ENCODE measurements around the gene BRI3.
A peak's percentile ranks its signal among the peaks of the same experiment; 100 is the strongest.

BRI3 gene, protein sequence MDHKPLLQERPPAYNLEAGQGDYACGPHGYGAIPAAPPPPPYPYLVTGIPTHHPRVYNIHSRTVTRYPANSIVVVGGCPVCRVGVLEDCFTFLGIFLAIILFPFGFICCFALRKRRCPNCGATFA

DNA sequence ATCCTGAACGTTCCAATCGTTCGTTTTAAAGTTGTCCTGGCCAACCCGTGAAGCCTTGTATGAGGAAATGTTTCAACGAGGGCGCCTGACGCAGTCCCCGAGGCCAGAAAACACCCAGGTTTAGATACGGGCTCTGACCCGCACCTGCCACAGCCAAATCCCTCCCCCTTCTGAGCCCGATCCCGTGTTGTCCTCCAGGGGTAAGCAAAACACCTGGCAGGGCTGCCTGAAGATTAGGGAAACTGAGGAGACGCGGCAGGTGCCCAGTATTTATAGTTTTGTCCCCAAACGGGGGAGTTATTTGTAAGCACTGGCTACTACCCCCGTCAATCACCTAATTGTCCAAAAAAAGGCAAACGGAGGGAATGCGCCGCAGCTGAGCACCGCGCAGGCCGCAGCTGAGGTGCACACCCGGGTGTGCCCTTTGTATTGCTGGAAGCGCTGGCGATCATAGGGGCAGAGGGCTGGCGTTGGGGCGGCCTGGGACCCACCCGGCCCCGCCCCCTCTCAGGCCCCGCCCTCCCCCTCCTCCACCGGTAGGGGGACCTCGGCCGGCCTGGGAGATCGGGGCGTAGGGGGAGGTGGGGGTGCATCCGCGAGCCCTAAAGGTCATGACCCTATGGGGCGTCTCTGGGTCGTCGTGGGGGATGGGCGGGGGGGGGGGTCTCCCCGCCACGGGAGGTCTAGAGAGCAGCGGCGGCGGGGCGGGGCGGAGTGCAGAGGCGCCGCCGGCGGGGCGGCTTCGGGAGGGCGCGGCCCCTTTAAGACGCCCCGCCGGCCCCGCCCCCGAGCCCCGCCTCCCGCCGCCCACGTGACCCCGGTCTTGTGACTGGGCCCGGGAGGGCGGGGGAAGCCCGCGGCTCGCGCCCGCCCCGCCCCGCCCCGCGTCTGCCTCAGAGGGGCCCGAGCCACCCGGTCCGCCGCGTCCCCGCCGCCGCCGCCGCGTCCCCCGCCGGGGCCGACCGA, at the start of gene BRI3:
Gene BRI3 (plus strand): TSS at position 896 of the 966 bp plus-strand sequence. CDS start 110 bp downstream, outside the sequence.
- DNase-seq (ENCODE audit: low read depth) = peak; percentile 87

DNA sequence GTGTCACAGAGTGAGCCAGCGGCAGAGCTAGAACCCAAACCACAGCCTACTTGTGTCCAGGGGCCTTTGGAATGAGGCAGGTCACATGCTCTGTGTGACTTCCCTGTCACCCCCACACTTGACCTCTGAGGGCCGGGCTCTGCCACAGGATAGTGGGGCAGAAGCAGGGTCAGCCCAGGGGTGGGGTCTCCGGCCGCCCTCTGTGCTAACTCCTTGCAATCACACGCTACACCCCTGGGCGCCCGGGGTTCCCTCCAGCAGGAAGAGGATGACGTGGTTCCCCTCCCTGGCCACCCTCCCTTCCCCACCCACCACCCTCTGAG, 49.3 kb upstream of the BRI3 start:
- no peak for DNase-seq (ENCODE audit: low read depth)

DNA sequence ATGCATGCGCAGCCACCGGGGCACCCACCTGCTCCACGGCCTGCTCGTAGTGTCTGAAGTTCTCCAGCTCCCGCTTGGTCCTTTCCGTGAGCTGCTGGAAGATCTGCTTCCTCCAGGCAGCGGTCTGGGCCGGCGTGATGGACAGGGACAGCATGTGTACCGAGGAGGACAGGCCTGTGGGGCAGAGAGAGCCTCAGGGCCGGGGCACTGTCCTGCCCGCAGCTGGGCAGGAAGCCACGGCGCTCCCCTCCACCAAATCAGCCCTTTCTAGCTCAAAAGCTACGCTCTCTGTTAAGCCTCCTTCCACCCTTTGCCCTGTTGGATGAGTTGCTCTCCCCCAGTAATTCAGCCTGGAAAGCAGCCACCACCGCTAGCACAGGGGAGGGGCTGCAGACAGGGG, 48.7 kb upstream of the BRI3 start:
- no peak for DNase-seq (ENCODE audit: low read depth)

DNA sequence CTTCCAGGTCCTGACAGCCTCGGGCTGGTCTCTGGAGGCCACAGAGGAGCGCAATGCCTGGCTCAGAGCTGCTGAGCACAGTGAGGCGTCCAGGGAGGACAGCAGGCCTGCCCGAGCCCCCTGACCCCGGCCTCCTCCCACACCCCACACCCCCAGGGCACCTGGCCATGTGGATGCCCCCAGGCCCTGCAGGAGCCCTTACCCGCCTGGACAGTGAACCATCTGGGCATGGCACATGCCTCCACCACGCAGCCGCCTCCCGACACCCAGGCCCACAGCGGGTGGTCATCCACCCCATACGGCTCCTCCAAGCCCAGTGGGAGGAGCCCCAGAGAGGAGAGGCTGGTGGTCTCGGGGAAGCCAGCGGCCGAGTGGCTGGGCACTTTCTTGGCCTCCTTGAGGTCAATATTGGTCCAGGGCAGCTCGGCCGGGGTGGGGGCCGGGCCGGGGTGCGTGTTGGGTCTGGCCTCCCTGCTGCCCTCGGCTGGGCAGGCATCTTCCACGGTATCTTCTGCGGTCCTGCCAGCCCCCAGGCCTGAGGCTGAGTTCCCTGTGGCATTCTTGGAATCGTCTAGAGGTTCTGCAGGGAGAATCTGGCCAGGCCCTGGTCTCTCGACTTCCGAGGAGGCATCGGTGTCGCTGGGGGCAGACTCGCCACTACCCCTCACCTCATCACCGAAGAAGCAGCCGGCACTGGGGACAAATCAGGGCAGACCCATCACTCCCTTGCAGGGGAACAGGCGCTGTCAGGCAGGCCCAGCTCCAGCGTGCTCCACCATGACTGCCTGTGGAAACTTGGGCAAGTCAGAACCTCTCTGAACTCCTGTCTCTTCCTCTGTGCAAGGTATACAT, 48.0 kb upstream of the BRI3 start:
- DNase-seq (ENCODE audit: low read depth) = no peak

DNA sequence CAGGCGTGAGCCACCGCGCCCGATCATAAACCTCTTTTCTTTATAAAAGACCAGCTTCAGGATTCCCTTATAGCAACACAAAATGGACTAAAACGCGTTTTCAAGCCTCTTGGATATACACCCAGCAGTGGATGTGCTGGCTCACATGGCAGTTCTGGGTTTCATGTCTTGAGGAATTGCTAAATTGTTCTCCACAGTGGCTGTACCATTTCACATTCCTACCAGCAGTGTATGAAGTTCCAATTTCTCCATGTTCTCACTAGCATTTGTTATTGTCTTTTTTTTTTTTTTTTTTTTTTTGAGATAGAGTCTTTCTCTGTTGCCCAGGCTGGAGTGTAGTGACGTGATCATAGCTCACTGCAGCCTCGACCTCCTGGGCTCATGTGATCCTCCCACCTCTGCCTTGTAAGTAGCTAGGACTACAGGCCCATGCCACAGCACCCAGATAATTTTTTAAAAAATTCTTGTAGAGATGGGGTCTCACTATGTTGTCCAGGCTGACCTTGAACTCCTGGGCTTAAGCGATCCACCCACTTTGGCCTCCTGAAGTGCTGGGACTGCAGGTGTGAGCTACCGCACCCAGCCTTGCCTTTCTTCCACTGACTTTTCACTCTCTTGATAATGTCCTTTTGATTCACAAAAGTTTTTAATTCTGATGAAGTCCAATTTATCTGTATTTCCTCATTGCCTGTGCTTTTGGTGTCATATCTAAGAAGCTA, 46.9 kb upstream of the BRI3 start:
- no peak for DNase-seq (ENCODE audit: low read depth)

DNA sequence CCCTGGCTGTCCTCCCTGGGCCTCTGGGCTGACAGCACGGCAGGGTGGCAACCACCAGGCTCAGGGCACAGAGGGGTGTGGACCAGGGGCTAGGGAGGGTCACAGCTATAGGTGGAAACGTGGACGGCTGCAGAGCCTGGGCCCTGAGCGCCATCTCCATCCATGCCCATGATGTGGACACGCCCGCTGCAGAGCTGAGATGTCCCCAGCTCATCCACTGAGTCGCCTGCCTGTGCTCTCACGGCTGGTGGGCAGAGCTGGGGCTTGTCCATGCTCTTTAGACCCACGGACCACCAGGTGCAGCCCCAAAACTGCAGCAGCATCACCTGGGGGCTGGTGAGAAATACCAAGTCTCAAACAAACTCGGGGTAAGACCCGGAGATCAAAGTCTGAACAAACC, 45.6 kb upstream of the BRI3 start:
- DNase-seq (ENCODE audit: low read depth) = no peak

DNA sequence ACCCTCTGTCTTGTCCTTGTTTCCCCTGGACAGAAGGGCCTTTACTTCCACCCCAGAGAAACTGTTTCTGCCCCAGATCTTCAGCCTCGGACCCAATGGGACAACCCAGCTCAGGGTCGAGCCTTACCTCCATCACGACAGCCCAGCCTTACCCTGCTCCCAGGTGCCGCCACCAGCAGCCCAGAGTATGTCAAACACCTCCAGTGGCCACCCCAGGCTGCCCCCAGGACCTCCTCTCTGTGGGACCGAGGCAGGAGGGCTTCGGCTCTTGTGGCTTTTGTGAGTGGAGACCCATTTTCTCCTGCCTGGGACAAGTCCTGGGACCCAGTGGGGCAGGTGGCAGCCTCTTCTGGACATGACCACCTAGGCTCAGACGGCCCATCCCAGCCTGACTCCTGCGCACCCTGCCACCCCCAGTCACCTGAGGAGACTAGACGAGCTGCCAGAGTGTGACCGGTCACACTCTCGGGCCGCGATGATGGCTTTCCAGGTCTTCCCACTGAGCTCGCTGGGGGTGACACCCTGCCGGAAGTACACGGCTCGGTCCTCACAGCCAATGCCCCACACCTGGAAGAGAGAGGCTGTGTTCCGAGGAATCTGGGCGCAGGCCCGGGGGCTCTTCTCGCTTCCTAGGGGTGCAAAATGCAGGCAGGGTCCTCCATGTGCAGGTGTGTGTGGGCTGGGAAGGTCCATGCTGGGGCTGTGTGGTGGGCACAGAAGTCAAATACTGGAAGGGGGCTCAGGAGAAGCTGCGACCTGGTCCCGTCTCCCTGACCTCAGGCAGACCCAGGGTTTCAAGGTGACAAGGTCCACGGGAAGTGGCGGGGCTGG, 44.9 kb upstream of the BRI3 start:
- DNase-seq (ENCODE audit: low read depth) = no peak

DNA sequence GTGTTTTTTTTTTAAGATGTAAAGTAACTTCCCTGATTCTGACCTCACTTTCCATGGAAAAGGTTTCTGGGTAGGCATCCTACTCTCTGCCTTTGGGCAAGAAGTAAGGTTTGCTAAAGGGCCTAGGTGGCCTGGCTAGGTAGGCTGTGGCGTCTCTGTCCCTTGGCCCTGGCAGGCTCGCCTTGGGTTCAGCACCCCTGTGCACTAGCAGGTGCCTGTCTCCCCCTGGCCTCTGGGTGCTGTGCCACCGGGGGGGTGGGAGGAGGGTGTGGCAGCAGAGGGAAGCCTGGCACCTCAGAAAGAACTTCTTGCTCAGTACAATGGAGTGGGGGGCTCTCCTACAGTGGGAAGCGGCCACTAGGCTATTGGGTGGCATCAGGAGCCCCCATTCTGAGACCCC, 43.4 kb upstream of the BRI3 start:
- no peak for DNase-seq (ENCODE audit: low read depth)

DNA sequence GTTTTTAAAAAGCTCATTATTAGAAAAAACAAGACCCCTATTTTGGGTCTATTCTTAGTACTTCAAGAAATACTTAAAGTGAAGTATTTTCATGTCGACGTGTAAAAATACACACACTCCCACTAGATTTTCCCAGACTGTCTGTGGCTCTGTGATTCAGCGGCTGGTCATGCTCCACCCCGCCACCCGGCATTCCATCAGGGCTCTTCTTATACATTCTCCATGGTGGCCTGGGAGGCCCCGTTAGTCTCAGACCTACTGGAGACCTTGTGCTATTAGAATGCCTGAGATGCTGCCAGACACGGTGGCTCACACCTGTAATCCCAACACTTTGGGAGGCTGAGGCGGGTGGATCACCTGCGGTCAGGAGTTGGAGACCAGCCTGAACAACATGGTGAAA, 42.5 kb upstream of the BRI3 start:
- no peak for DNase-seq (ENCODE audit: low read depth)

DNA sequence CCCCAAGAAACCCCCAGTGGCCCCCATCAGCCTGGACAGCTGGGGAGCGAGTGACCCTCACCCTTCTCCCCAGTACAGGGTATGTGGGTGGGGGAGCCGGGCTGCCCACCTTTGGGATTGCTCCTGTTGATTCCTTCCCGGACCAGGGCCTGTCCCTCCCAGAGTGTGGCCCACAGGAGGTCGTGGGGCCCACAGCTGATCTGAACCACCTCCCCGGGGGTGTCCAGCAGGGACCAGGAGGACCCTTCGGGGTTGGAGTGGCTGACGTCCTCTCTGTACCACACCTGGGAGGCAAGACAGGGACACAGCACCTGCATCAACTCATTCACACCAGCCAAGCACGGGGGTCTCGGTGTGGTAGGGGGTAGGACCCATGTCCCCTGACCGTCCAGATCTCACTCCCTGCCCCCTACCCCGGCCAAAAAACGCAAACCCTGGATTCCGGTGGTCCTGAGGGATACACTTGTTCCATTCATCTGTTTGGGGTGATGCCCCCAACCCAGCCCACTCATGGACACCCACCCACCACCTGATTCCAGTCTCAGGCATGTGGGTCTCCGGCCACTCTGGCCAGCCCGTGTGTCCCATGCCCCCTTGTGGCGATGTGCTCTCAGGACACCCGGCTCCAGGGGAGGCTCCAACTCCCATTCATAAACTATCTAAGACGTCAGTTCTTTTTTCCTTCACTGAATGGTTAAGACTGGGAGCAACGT, 40.4 kb upstream of the BRI3 start:
- no peak for DNase-seq (ENCODE audit: low read depth)

DNA sequence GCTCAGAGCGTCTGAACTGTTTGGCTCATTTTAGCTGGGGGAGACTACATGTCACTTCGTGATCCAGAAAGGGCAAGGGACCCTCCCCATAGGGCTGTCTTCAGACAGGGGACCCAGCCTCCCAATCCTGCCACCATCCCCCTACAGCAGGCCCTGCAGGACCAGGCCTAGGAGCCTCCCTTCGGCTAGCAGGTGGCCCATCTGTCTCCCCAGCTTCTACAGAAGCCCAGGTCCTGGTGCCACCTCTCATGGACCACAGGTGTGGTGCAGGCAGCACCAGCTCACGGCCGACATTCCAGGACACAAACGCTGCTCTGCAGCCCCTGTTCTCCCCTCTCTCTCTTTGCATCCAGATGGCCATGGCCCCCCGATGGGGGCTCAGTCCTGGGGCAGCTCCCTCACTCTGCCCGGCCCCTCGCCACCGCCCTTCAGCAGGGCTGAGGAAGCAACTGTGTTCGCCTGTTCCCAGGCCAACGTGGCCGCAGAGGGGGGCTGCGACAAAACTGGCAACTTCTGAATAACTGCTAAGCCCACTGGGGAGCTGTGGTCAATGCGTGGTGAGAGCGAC, 39.7 kb upstream of the BRI3 start:
- no peak for DNase-seq (ENCODE audit: low read depth)

DNA sequence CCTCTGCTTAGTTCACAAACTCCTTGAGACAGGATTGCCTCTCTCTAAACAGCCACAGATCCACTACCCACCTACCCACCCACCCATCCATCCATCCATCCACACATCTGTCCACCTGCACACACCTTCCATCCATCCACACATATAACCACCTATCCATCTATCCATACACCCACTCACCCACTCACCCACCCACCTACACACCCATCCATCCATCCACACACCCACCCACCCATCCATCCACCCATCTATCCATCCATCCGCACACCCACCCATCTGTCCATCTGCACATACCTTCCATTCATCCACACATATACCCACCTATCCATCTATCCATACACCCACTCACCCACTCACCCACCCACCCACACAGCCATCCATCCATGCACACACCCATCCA, 39.1 kb upstream of the BRI3 start:
- DNase-seq (ENCODE audit: low read depth) = no peak

DNA sequence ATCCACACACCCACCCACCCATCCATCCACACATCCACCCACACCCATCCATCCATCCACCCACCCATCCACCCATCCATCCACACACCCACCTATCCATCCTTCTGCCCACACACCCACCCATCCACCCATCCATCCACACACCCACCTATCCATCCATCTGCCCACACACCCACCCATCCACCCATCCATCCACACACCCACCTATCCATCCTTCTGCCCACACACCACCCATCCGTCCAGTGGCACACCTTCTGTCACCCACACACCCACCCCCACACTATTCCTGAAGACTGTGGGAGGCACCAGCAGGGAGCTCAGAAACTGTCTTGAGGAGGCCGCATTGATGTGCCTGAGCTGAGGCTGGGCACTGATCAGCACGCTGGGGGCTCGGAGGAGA, 38.6 kb upstream of the BRI3 start:
- no peak for DNase-seq (ENCODE audit: low read depth)

DNA sequence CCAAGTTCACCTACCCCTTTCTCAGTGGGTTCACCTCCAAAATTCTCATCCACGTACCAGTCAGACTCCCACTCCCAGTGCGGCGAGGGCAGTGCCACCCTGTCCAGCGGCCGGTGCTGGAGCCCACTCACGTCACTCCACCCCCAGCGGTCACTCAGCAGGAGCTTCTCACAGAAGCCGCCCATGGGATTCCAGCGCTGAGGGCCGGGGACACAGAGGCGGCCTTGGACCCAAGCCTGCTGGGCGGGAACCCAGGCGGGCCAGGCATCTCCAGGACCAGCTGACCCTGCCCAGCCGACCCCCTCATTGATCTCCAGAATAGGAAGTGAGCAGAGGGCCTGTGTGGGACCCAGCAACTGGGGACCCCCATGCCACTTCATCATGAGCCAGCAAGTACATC, 36.6 kb upstream of the BRI3 start:
- no peak for DNase-seq (ENCODE audit: low read depth)

DNA sequence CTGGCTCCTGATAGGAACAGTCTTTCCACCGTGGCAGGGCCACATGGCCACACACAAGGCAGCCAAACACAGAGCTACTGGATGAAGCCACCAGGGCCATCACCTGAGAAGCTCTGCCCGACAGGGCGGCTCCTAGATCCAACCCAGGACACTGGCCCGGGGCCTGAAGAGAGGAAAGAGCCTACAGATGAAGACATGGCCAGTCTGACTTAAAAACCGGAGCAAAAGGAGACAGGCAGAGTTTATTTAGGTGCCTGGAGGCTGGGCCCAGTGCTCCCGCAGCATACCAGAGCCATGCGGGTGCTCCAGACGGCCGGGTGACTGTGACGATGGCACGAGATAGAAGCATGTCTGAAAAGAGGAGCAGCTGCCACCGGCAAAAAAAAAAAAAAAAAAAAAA, 33.3 kb upstream of the BRI3 start:
- DNase-seq (ENCODE audit: low read depth) = no peak

DNA sequence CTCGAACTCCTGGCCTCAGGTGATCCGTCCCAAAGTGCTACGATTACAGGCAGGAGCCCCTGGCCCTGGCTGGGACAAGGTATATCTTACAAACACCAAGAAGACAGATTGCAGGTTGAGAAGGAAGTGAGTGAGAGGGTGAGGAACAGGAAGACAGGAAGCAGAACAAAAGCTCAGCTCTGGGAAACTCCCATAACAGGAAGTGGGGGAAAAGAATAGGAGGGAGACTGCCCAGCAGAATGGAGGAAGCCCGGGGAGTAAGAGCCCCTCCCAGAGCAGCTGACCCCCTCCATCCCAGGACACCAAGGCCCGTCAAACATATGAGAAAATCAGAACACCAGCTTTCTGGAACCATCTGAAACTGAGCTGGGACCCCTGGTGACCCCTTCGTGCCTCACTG, 32.4 kb upstream of the BRI3 start:
- DNase-seq (ENCODE audit: low read depth) = no peak

DNA sequence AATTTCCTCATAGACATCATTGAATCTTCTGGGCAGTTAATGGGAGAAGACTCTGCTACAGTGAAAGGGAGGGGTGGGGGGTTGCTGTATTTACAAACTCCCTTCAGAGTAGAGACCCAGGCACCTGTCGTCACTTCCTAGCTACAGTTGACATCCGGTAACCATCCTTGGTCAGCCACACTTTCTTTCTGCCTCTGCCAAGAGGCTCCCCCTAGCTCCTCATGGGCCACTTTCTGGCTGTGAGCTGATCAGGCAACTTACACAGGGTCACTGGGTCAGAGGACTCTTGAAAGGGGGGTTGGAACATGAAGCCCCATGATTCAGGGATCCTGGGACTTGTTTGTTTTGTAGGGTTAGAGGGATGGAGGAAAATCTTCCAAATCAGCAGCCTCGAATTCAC, 30.7 kb upstream of the BRI3 start:
- DNase-seq (ENCODE audit: low read depth) = no peak

DNA sequence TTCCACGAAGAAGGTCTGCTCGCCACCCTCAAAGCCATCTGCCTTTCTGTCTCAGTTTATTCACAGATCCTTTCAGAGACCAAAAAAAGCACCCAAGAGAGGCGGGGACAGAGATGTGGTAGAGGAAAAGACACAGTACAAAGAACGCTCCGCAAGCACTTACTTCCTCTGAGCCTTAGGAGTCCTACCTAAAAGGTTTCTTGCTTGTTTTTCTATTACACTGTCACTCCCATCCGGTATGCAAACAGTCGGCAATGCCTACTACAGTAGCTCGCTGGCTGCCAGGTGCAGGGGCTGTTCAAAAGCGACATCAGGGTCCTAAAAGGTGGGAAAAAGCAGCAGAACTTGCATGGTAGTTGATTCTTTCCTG, 30.3 kb upstream of the BRI3 start:
- peak; percentile 14 for DNase-seq (ENCODE audit: low read depth)

DNA sequence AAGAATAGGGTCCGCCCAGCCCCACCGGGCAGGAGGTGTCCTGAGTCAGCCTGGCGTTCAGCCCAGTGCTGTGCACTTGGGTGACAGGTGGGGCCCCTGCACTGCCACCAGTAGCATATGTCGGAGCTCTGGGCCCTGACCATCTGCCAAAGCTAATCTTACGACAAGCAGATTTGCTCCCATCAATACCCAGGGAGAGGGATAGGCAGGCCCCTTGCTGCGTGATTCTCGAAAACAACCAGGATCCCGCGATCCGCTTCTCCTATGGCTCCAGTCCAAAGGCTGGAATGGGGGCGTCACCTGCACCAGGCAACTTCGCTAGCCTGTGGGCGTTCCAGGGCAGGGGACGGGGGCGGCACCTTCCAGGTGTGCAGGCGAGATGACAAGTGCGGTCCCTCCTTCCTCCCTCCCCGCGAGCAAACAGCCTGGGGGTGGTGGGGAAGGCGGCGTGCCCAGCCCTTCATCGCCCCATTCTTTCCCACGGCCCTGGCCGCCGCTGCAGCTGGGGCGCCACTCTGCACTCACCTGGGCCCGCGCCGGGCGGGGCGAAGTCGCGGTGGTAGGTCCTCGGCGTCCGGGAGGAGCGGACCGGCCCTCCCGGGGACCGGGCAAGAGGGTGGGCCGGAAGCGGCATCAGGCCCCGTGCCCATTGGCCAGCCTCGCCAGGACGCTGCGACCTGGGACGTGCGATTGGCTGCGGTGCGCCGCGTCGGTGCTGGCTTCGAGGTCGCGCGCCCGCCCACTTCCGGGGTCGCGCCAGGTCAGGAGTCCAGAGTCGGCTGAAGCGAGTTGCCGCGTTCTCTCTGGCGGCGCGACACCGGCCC, 29.7 kb upstream of the BRI3 start, which contains the start of gene TECPR1:
Gene TECPR1 (minus strand): TSS at position 632 of the 824 bp plus-strand sequence. CDS start 6,086 bp downstream, outside the sequence.
- DNase-seq (ENCODE audit: low read depth) = peak; percentile 66
